Thyroid gland (tissue), 4 donors: ENCODE results near the gene CNKSR2.

ENCODE experiments used
- POLR2A ChIP-seq, 2 donors: fragments of 450-650 bp; IDR thresholded peaks; one replicate each; pipeline ENCODE4 v1.6.1; 2017; ENCODE audit warnings: antibody characterized with exemption in 2 of 2, mild to moderate bottlenecking in 2 of 2, moderate library complexity in 1 of 2
- TF ChIP-seq, protein P1 (sequence below), 6 experiments: fragments of 200-600 bp in 3 of 6; fragments of 450-650 bp in 3 of 6; sonication (generic) in 3 of 6; IDR thresholded peaks; one replicate each; pipeline ENCODE4 v1.5.1; 2016 to 2019; ENCODE audit warnings: antibody characterized with exemption in 6 of 6, mild to moderate bottlenecking in 2 of 6, inconsistent platforms in 1 of 6, moderate library complexity in 1 of 6

DNA sequence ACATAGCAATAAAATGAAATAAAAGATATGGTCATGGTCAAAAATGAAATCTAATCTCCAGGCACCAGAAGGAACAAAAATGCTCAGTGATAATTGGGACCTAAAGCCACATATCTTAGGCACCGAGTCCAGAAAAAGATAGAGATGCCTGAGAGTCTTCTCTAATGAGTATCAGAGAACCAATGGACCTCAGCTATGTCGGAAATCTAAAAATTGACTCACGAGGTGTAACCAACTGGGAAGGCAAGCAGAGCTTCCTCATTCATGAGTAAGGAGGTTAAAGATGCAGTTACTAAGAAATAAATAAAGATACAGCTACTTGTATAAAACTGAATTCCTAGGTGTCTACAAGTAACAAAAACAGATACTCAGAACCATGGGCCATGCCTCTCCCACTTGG, 211.8 kb downstream of the CNKSR2 start:
- TF ChIP-seq, protein P1, sequence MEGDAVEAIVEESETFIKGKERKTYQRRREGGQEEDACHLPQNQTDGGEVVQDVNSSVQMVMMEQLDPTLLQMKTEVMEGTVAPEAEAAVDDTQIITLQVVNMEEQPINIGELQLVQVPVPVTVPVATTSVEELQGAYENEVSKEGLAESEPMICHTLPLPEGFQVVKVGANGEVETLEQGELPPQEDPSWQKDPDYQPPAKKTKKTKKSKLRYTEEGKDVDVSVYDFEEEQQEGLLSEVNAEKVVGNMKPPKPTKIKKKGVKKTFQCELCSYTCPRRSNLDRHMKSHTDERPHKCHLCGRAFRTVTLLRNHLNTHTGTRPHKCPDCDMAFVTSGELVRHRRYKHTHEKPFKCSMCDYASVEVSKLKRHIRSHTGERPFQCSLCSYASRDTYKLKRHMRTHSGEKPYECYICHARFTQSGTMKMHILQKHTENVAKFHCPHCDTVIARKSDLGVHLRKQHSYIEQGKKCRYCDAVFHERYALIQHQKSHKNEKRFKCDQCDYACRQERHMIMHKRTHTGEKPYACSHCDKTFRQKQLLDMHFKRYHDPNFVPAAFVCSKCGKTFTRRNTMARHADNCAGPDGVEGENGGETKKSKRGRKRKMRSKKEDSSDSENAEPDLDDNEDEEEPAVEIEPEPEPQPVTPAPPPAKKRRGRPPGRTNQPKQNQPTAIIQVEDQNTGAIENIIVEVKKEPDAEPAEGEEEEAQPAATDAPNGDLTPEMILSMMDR (IDR thresholded peaks at IDR 0.05): no peak
- no peak for TF ChIP-seq POLR2A (IDR thresholded peaks at IDR 0.05)
